Left kidney (tissue), 2 donors: ENCODE data around the gene BBS5. TPM values are rescaled to one million over a fixed set of nuclear protein-coding genes. Genes with fewer than 3 reads are reported as not detected.
"Not testable (repeated sequence)": the region's sequence is repeated elsewhere in the genome, so short reads cannot be mapped to it uniquely, and the experiment has no call there.

Experiments
- DNase-seq: peaks from one replicate; pipeline ENCODE4 v3.0.0-alpha.2; 2013
- polyA plus RNA-seq: library from polyadenylated mRNA; unstranded; fragments of 120-200 nt; gene quantifications from one replicate; pipeline ENCODE4 v1.2.1, GENCODE V29; 2013; ENCODE audit not compliant: insufficient read length

The BBS5 gene
- polyA plus RNA-seq, 1 donor, result 17.0 TPM

GRCh38 chr2:169485650-169486138 lies 6.4 kb downstream of the BBS5 start:
- DNase-seq, result no peak

DNA sequence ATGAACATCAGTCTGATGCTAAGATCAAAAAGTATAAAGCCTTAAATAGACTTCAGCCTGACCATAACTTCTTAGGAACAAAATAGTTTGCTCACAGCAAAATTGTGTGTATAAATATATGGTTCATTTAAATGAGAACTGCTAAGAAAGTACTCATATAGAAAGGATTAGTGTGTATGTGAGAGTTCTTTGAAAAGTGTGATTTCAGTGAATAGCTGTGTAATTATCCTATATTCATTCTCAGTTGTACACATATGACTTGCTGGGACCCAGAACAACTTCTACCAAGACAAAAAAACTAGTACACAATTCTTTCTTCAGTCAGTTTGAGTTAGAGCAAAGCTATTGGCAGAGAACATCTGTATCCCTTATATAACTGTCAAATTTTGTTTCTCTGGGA lies 7.2 kb downstream of the BBS5 start:
- no peak for DNase-seq

GRCh38 chr2:169490834-169491233 lies 11.5 kb downstream of the BBS5 start:
- no peak for DNase-seq

GRCh38 chr2:169491378-169491777 lies 12.1 kb downstream of the BBS5 start:
- no peak for DNase-seq

DNA sequence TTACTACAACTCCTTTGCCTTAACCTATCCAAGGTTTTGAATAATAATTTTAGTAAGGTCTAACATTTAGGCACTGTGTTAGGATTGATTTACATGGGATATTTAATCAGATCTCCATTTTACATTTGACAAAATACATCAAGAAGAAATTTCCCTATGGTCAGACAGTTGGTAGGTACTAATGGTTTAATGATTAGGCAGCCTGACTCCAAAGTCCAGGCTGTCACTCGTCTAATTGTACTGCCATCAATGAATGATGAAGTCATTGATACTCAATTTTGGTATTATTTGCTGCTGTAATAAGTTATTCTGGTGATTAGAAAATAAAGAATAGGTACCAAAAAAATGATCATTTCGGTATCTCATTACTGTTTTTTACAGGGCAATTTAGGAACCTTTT lies 14.1 kb downstream of the BBS5 start:
- no peak for DNase-seq

- no peak for DNase-seq
Observed at GRCh38 chr2:169495310-169495928, 16.1 kb downstream of the BBS5 start.

- no peak for DNase-seq
Observed at GRCh38 chr2:169504651-169505050, 25.4 kb downstream of the BBS5 start.

GRCh38 chr2:169507698-169508097 lies 28.4 kb downstream of the BBS5 start:
- DNase-seq, result no peak

DNA sequence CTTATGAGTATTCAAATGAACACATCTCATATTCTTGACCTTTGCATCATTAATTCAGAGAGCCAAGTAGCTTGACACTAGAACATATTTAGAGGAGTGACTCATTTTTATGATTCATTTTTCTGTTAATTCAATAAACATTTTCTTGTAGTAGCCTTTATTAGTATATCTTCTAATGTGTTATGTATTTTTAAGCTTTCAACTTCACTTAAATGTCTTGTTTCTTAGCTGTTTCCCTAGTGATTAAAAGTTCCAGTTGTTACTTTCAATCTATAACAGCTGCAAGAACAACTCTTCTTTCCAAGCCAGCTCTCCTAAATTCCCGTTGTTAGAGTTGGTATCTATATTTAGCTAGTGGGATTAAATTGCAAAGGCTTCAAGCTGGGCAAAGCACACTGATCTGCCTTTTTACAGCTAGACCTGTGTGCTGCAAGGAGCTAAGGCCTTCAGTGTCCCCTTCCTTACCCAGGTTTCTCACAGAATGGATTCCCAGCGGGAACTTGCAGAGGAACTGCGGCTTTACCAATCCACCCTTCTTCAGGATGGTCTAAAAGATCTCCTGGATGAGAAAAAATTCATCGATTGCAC lies 30.1 kb downstream of the BBS5 start, which contains the start of gene KLHL41:
KLHL41 (plus strand) TSS at position 405 of the 588 bp plus-strand sequence; CDS start at position 482, 77 bp downstream.
- peak; percentile 8 for DNase-seq

DNA sequence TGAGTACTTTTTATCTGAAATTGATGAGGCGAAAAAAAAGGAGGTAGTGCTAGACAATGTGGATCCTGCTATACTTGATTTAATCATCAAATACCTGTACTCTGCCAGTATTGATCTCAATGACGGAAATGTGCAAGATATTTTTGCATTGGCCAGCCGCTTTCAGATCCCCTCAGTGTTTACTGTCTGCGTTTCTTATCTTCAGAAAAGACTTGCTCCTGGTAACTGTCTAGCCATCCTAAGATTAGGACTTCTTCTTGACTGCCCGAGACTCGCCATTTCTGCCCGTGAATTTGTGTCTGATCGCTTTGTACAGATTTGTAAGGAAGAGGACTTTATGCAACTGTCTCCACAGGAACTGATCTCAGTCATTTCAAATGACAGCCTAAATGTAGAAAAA lies 30.7 kb downstream of the BBS5 start:
- DNase-seq, result no peak

GRCh38 chr2:169510496-169510895 lies 31.2 kb downstream of the BBS5 start:
- no peak for DNase-seq

DNA sequence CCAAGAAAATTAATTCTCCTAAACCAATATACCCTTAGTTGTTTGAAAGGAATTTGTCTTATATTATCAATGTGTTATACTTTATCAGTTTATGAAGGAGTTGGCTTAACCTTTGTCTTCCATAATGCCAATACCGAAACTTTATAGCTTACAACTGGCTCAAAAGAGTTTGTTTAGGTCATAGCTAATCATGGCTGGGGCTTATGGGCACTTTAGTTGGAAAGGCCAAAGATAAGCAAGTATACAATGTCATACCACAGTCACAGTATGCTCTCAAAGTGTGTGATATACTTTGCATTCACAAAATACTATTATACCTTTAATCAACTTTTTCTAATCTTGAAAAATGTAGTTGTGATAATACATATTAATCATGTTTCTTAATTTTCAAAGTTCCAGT lies 32.5 kb downstream of the BBS5 start:
- DNase-seq, result no peak

GRCh38 chr2:169512525-169512924 lies 33.2 kb downstream of the BBS5 start:
- DNase-seq, result no peak

DNA sequence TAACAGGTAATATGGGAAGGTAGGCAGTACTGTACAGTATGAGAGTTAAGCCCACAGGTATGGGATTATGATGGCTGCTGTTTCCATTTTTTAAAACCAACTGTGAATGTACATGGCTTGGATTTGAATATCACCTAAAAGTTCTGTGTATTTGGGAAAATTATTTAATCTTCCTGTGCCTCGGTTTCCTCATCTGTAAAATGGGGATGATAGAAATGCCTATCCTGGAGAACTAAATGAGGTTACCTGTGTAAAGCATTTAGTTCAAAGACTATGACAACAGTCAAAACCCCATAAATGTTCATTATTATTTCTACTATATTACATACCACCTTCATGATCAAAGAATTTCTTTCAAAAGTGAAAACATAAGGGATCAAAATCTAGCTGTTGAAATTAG lies 33.8 kb downstream of the BBS5 start:
- no peak for DNase-seq

DNA sequence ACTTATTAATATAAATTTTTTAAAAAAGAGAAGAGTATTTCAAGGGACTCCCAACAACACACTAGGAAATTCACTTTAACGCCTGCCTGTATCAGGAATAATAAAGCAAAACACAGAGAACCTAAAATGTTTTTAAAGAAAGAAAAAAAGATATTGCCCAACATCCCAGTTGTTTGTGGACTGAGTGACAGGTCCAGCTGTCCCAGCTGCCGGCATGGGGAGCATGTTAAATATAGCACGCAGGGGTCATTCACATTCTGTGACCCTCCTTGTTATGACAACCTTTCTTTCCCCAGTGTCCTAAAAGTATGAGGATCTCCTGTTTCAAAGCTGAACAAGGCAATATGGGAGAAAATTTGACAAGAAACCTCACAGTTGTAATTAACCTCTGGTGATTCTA lies 34.6 kb downstream of the BBS5 start:
- DNase-seq, result no peak

GRCh38 chr2:169514758-169515157 lies 35.5 kb downstream of the BBS5 start:
- not testable (repeated sequence) for DNase-seq

GRCh38 chr2:169516488-169516995 lies 37.2 kb downstream of the BBS5 start:
- not testable (repeated sequence) for DNase-seq

DNA sequence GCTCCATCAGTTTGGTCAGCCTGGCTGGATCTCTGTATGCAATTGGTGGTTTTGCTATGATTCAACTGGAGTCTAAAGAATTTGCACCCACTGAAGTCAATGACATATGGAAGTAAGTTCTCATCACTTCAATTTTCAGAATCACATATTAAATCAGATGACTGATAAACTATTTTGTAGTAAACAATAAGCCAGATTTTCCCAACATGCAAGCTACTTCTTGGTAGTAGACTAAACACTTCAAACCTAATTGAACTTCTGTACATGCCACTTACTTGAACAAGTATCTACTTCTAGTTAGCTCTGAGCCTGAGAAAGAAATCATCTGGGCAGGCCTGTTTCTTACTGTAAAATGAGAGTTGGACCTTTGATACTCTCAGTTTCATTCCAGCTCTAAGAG lies 41.6 kb downstream of the BBS5 start:
- no peak for DNase-seq

- no peak for DNase-seq
Observed at GRCh38 chr2:169523681-169524080, 44.4 kb downstream of the BBS5 start.

DNA sequence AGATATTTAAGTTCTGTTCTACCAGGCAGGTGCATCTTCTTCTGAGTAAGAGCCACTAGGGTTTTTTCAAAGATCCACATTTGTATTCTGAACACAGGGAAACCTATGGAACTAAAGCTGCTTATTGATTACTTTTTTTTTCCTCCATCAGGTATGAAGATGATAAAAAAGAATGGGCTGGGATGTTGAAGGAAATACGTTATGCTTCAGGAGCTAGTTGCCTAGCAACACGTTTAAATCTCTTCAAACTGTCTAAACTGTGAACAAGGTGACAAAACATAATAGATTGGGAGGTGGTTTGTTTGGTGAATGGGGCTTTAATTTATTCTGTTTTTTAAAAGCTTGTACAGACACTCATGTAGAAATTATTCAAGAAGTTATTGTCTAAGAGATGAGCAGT lies 46.1 kb downstream of the BBS5 start:
- no peak for DNase-seq

GRCh38 chr2:169526451-169526850 lies 47.2 kb downstream of the BBS5 start:
- no peak for DNase-seq

DNA sequence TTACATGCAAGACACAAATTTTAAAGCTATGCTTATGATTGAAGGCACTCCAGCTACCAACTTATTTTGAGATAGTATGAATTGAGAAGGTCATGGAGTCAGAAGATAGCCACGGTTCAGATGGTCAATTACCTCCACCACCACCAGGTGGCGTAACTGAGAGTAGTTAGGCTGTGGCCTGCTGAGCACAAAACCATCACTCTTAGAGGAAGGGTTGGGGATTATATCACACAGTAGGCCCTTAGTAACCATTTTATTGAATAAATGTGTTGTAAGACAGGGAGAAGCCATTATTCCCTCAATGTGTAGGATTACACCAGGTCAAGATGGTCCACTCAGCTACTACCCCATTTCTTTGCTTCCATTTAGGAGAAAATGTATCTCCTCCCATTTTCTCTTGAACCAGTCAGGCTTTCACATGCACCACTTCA lies 49.0 kb downstream of the BBS5 start:
- DNase-seq, result peak; percentile 26

DNA sequence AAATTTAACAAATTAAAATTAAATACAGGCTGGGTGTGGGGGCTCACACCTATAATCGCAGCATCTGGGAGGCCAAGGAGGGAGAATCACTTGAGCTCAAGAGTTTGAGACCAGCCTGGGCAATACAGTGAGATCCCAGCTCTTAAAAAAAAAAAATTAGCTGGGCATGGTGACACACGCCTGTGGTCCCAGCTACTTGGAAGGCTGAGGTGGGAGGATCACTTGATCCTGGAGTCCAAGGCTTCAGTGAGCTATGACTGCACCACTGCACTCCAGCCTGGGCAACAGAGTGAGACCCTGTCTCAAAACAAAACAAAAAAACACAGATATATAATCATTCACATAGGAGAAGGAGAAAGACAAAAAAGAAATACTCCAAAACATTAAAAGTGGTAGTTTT lies 60.2 kb downstream of the BBS5 start:
- not testable (repeated sequence) for DNase-seq

- no peak for DNase-seq
Observed at GRCh38 chr2:169540146-169540545, 60.9 kb downstream of the BBS5 start.
